Measurements from ENCODE around the gene ITGA8.
"Not testable (repeated sequence)": the region's sequence is repeated elsewhere in the genome, so short reads cannot be mapped to it uniquely, and the experiment has no call there.

Gene ITGA8

GRCh38 chr10:15484128-15484527 lies 235.6 kb downstream of the ITGA8 start:
- no peak for DNase-seq (ENCODE audit: low read depth)
- no peak overlapping the region for H3K4me3 ChIP-seq (ENCODE audit: low read depth, low read length)

- H3K4me3 ChIP-seq (ENCODE audit: low read depth, low read length): no peak overlapping the region
- no peak for DNase-seq (ENCODE audit: low read depth)
Measured at GRCh38 chr10:15483215-15484075, 236.3 kb downstream of the ITGA8 start.

GRCh38 chr10:15482156-15482555 lies 237.6 kb downstream of the ITGA8 start:
- H3K4me3 ChIP-seq (ENCODE audit: low read depth, low read length): no peak overlapping the region
- no peak for DNase-seq (ENCODE audit: low read depth)

GRCh38 chr10:15478950-15479349 lies 240.8 kb downstream of the ITGA8 start:
- DNase-seq (ENCODE audit: low read depth): no peak
- H3K4me3 ChIP-seq (ENCODE audit: low read depth, low read length): no peak overlapping the region

GRCh38 chr10:15478429-15478828 lies 241.3 kb downstream of the ITGA8 start:
- no peak for DNase-seq (ENCODE audit: low read depth)
- no peak overlapping the region for H3K4me3 ChIP-seq (ENCODE audit: low read depth, low read length)

GRCh38 chr10:15476337-15476736 lies 243.4 kb downstream of the ITGA8 start:
- no peak for DNase-seq (ENCODE audit: low read depth)
- no peak overlapping the region for H3K4me3 ChIP-seq (ENCODE audit: low read depth, low read length)

- H3K4me3 ChIP-seq (ENCODE audit: low read depth, low read length); DNase-seq (ENCODE audit: low read depth): not testable (repeated sequence)
Measured at GRCh38 chr10:15475439-15475838, 244.3 kb downstream of the ITGA8 start.

GRCh38 chr10:15474671-15475070 lies 245.1 kb downstream of the ITGA8 start:
- no peak for DNase-seq (ENCODE audit: low read depth)
- H3K4me3 ChIP-seq (ENCODE audit: low read depth, low read length): no peak overlapping the region

GRCh38 chr10:15473396-15473767 lies 246.3 kb downstream of the ITGA8 start:
- no peak overlapping the region for H3K4me3 ChIP-seq (ENCODE audit: low read depth, low read length)
- no peak for DNase-seq (ENCODE audit: low read depth)

- peak; percentile 24 for DNase-seq (ENCODE audit: low read depth)
- no peak overlapping the region for H3K4me3 ChIP-seq (ENCODE audit: low read depth, low read length)
Measured at GRCh38 chr10:15472431-15473395, 247.0 kb downstream of the ITGA8 start.

GRCh38 chr10:15472008-15472407 lies 247.7 kb downstream of the ITGA8 start:
- DNase-seq (ENCODE audit: low read depth): no peak
- H3K4me3 ChIP-seq (ENCODE audit: low read depth, low read length): no peak overlapping the region

- no peak for DNase-seq (ENCODE audit: low read depth)
- no peak overlapping the region for H3K4me3 ChIP-seq (ENCODE audit: low read depth, low read length)
Measured at GRCh38 chr10:15469111-15469510, 250.6 kb downstream of the ITGA8 start.

- H3K4me3 ChIP-seq (ENCODE audit: low read depth, low read length): no peak overlapping the region
- no peak for DNase-seq (ENCODE audit: low read depth)
Measured at GRCh38 chr10:15464381-15464780, 255.3 kb downstream of the ITGA8 start.
